AG09319 (cell line): ENCODE data around the gene TSPAN18.

Experiments
- DNase-seq: peaks from one replicate; pipeline ENCODE4 v3.0.0-alpha.2; 2010; ENCODE audit warnings: low read depth; ENCODE audit errors: extremely low read depth
- CTCF ChIP-seq: IDR thresholded peaks from 2 replicates; pipeline ENCODE4 v1.5.1; 2011; ENCODE audit warnings: low read depth, mild to moderate bottlenecking, inconsistent platforms, low read length, moderate library complexity

Gene TSPAN18

GRCh38 chr11:44738791-44739190 lies 12.0 kb downstream of the TSPAN18 start:
- no peak for DNase-seq
- TF ChIP-seq CTCF = no peak

GRCh38 chr11:44740967-44741366 lies 14.2 kb downstream of the TSPAN18 start:
- TF ChIP-seq CTCF = no peak
- DNase-seq = no peak

GRCh38 chr11:44741976-44742375 lies 15.2 kb downstream of the TSPAN18 start:
- no peak for TF ChIP-seq CTCF
- no peak for DNase-seq

- TF ChIP-seq CTCF = no peak
- no peak for DNase-seq
These were observed 15.9 kb downstream of the TSPAN18 start for GRCh38 chr11:44742508-44743246.

GRCh38 chr11:44743326-44743725 lies 16.6 kb downstream of the TSPAN18 start:
- DNase-seq = no peak
- TF ChIP-seq CTCF = no peak

GRCh38 chr11:44743959-44744557 lies 17.3 kb downstream of the TSPAN18 start:
- DNase-seq = peak; percentile 32
- no peak for TF ChIP-seq CTCF

- no peak for TF ChIP-seq CTCF
- DNase-seq = no peak
These were observed 20.1 kb downstream of the TSPAN18 start for GRCh38 chr11:44746894-44747293.
